Panc1 (cell line): ENCODE data around the gene RNF121. TPM values are rescaled to one million over a fixed set of nuclear protein-coding genes. Genes with fewer than 3 reads are reported as not detected.

ENCODE experiments used
- ATAC-seq: fragments of 200-7000 bp; cut with Tn5 transposase; 2 replicates; pipeline ENCODE4 v1.9.1; 2020; ENCODE audit warnings: mild to moderate bottlenecking, moderate library complexity
- BruUV-seq: library from RNA; stranded (reverse); fragments of 400-500 nt; replicated peaks from 2 replicates; lab custom pipeline; 2021; lab: Mats Ljungman, UMichigan
- CTCF ChIA-PET: fragments of 300-600 bp; sonication (Branson Sonifier 250); formaldehyde crosslinking; loops from one replicate; lab custom pipeline; 2022; ENCODE audit warnings: antibody characterized with exemption; lab: Charles Lee
- POLR2A ChIA-PET: fragments of 300-600 bp; sonication (Branson Sonifier 250); formaldehyde crosslinking; loops from one replicate; lab custom pipeline; 2022; ENCODE audit warnings: antibody characterized with exemption; lab: Charles Lee
- DNase-seq: peaks from one replicate; pipeline ENCODE4 v3.0.0-alpha.2; 2010; ENCODE audit warnings: low read depth, low spot score
- H3K27ac ChIP-seq: 2 replicates; pipeline ENCODE4 v1.5.1; 2011; ENCODE audit warnings: mild to moderate bottlenecking, low read length, inconsistent platforms
- H3K27me3 ChIP-seq: fragments of 200-500 bp; sonication (Bioruptor generic); 2 replicates; pipeline ENCODE4 v1.6.0; 2014; ENCODE audit warnings: low read length, inconsistent platforms; ENCODE audit not compliant: control insufficient read depth, insufficient read depth
- H3K36me3 ChIP-seq: fragments of 200-500 bp; sonication (Bioruptor generic); 2 replicates; pipeline ENCODE4 v1.5.1; 2014; ENCODE audit warnings: inconsistent platforms, mild to moderate bottlenecking, low read length, moderate library complexity; ENCODE audit not compliant: control insufficient read depth, insufficient read depth
- H3K4me1 ChIP-seq: 2 replicates; pipeline ENCODE4 v1.5.1; 2011; ENCODE audit warnings: inconsistent platforms, mild to moderate bottlenecking, low read length, moderate library complexity; ENCODE audit not compliant: control insufficient read depth, insufficient read depth
- H3K4me3 ChIP-seq, 2 experiments: 2 replicates each; pipeline ENCODE4 v1.5.1; 2011 to 2012; ENCODE audit warnings: low read depth in 2 of 2, low read length in 2 of 2, mild to moderate bottlenecking in 2 of 2, inconsistent platforms in 1 of 2, moderate library complexity in 1 of 2
- H3K9me3 ChIP-seq: fragments of 200-500 bp; sonication (Bioruptor generic); 2 replicates; pipeline ENCODE4 v1.5.1; 2014; ENCODE audit warnings: low read depth, mild to moderate bottlenecking, inconsistent platforms, low read length, moderate library complexity; ENCODE audit not compliant: control insufficient read depth, insufficient read depth
- POLR2AphosphoS5 ChIP-seq: IDR thresholded peaks from 2 replicates; pipeline ENCODE4 v1.6.1; 2012; ENCODE audit warnings: mild to moderate bottlenecking, low read depth, low read length, moderate library complexity
- REST ChIP-seq, 2 experiments: IDR thresholded peaks; 2 replicates each; pipeline ENCODE4 v1.6.1; 2011 to 2012; ENCODE audit warnings: low read depth in 2 of 2, control low read depth in 1 of 2, low read length in 1 of 2, mild to moderate bottlenecking in 1 of 2, moderate library complexity in 1 of 2; ENCODE audit not compliant: insufficient read depth in 1 of 2
- SIN3A ChIP-seq: IDR thresholded peaks from 2 replicates; pipeline ENCODE4 v1.6.1; 2012; ENCODE audit warnings: low read depth, mild to moderate bottlenecking, low read length, moderate library complexity, borderline replicate concordance; ENCODE audit not compliant: insufficient read depth
- TCF7L2 ChIP-seq: IDR thresholded peaks from 2 replicates; pipeline ENCODE4 v1.6.1; 2011; ENCODE audit warnings: mild to moderate bottlenecking, low read depth, low read length, inconsistent platforms
- in situ Hi-C: cut with HindIII; loops from 2 replicates; pipeline ENCODE4 v1.10.0; 2016; ENCODE audit warnings: low sequenced_read_pairs, low pct_unique_long_range_greater_than_20kb
- intact Hi-C: fragments of 100-400 bp; cut with micrococcal nuclease; formaldehyde crosslinking; loops from one replicate; pipeline ENCODE4 v1.10.0; 2022; ENCODE audit not compliant: unreplicated experiment
- total RNA-seq: library from RNA; stranded (reverse); gene quantifications from one replicate; pipeline ENCODE4 v1.2.1, GENCODE V29; 2021; ENCODE audit not compliant: unreplicated experiment
- TF ChIP-seq, protein P1 (sequence below): fragments of 450-650 bp; IDR thresholded peaks from 2 replicates; pipeline ENCODE4 v1.5.1; 2017; ENCODE audit warnings: mild to moderate bottlenecking

Gene RNF121
- total RNA-seq, 1 experiment from 2014 or later: 69.6 TPM

DNA sequence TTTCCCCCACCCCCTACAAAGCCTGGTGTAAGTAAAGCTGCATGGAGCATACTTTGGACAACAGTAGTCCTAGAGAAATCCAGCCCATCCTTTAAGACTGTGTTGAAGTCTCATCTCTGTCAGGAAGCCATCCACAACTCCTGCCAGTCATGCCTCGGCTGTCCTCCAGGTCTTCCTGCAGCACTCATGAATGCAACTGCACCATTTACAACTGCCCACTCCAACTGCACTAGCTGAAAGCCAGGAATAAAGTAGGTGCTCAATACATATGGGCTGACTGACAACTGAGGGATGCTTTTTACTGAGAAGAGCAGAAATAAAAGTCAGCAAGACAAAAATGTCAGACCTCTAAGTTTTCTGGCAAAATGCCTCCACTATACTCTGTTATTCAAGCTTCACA lies 97.2 kb downstream of the RNF121 start:
- CTCF ChIA-PET: interaction anchor here (1.2 to 2.0 kb wide), 2 partner anchors 11 to 64 kb away, joined by 3 to 25 read pairs; no protein-coding TSS in a partner anchor
- Histone ChIP-seq H3K36me3 (peaks cover 19% of the 10 kb centered on the region), H3K4me3 (no peak overlapping the region), H3K4me1 (0 out of 2 replicates have a peak, but pooled peaks cover 2% of the 10 kb centered on the region), H3K27me3 (no peaks in the 10 kb centered on the region), H3K27ac (no peak overlapping the region), H3K9me3 (no peaks in the 10 kb centered on the region)
- POLR2A ChIA-PET: interaction anchor here (0.5 kb wide), 1 partner anchor 53 kb away, joined by 6 read pairs; no protein-coding TSS in a partner anchor
- TF ChIP-seq SIN3A (no peak), REST (IDR thresholded peaks at IDR 0.05; ENCODE audit: insufficient read depth in 1 of 2, low read depth in 2 of 2, low read length in 1 of 2) (no peak), POLR2AphosphoS5 (no peak), TCF7L2 (no peak)
- TF ChIP-seq, protein P1, sequence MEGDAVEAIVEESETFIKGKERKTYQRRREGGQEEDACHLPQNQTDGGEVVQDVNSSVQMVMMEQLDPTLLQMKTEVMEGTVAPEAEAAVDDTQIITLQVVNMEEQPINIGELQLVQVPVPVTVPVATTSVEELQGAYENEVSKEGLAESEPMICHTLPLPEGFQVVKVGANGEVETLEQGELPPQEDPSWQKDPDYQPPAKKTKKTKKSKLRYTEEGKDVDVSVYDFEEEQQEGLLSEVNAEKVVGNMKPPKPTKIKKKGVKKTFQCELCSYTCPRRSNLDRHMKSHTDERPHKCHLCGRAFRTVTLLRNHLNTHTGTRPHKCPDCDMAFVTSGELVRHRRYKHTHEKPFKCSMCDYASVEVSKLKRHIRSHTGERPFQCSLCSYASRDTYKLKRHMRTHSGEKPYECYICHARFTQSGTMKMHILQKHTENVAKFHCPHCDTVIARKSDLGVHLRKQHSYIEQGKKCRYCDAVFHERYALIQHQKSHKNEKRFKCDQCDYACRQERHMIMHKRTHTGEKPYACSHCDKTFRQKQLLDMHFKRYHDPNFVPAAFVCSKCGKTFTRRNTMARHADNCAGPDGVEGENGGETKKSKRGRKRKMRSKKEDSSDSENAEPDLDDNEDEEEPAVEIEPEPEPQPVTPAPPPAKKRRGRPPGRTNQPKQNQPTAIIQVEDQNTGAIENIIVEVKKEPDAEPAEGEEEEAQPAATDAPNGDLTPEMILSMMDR: no peak
- intact Hi-C loops (loop anchor here (5.0 kb wide), 2 partner anchors 406 to 421 kb away; partner anchors contain the start of gene CLPB), in situ Hi-C loops (no loop called here)
- DNase-seq (no peak), ATAC-seq (no peak)
- BruUV-seq: no TSS peak

- H3K9me3 ChIP-seq: no peaks in the 10 kb centered on the region
- CTCF ChIA-PET: no interaction called here
- TF ChIP-seq SIN3A (no peak), POLR2AphosphoS5 (no peak), TCF7L2 (no peak), REST (IDR thresholded peaks at IDR 0.05; ENCODE audit: insufficient read depth in 1 of 2, low read depth in 2 of 2, low read length in 1 of 2) (no peak)
- TF ChIP-seq, protein P1: no peak
- 0 out of 2 replicates have a peak, but pooled peaks cover 2% of the 10 kb centered on the region for H3K4me1 ChIP-seq
- no peak overlapping the region for H3K4me3 ChIP-seq
- H3K27ac ChIP-seq: no peak overlapping the region
- POLR2A ChIA-PET: no interaction called here
- intact Hi-C loops: no loop called here
- DNase-seq (no peak), ATAC-seq (no peak)
- in situ Hi-C loops: no loop called here
- no TSS peak for BruUV-seq
- peaks cover 15% of the 10 kb centered on the region for H3K36me3 ChIP-seq
- no peaks in the 10 kb centered on the region for H3K27me3 ChIP-seq
Observed at GRCh38 chr11:72030472-72031045, 101.7 kb downstream of the RNF121 start.
